ENCODE results near the gene AUTS2. TPM values are rescaled to one million over a fixed set of nuclear protein-coding genes. Genes with fewer than 3 reads are reported as not detected.

Gene AUTS2
- total RNA-seq, 1 experiment from 2014 or later = 256 TPM

GRCh38 chr7:70208236-70209063, 610.2 kb downstream of the AUTS2 start:
- Histone ChIP-seq H3K4ac (ENCODE audit: low read depth, low read length) (no peak overlapping the region), H3K56ac (ENCODE audit: insufficient read length, low read depth, low read length) (no peak overlapping the region), H3K23ac (ENCODE audit: insufficient read length, low read depth, low read length) (no peak overlapping the region), H3K27ac (ENCODE audit: insufficient read length, low read depth, low read length) (no peak overlapping the region), H3K4me2 (ENCODE audit: insufficient read depth, insufficient read length, low read length) (no peak overlapping the region), H3K4me1 (ENCODE audit: insufficient read depth, low read length) (no peaks in the 10 kb centered on the region), H2AK5ac (ENCODE audit: insufficient read length, low read length) (no peak overlapping the region), H2AFZ (ENCODE audit: low read length) (no peak overlapping the region), H4K8ac (replicated peaks; ENCODE audit: insufficient read length, low read depth, low read length) (no peak overlapping the region), H2BK20ac (ENCODE audit: low read depth, low read length, poor library complexity, severe bottlenecking) (no peak overlapping the region), H3K9ac (ENCODE audit: extremely low read depth, insufficient read length, low read length) (no peak overlapping the region), H4K5ac (ENCODE audit: insufficient read length, low read depth, low read length) (no peak overlapping the region), H3K14ac (ENCODE audit: insufficient read depth, low read length) (no peak overlapping the region), H3K79me2 (ENCODE audit: insufficient read depth, low read length) (no peaks in the 10 kb centered on the region), H2BK15ac (ENCODE audit: low read depth, low read length) (no peak overlapping the region), H3K9me3 (ENCODE audit: control insufficient read depth, low read depth, low read length) (no peaks in the 10 kb centered on the region), H3T11ph (ENCODE audit: low read length) (no peak overlapping the region), H2BK12ac (ENCODE audit: insufficient read length, low read depth, low read length) (no peak overlapping the region), H4K20me1 (ENCODE audit: control insufficient read depth, insufficient read depth, insufficient read length) (no peaks in the 10 kb centered on the region), H2BK5ac (ENCODE audit: insufficient read length, low read length) (no peak overlapping the region), H3K18ac (ENCODE audit: insufficient read length, low read depth, low read length) (no peak overlapping the region), H3K23me2 (ENCODE audit: insufficient read length, low read depth, low read length, poor library complexity, severe bottlenecking) (no peaks in the 10 kb centered on the region), H4K91ac (ENCODE audit: insufficient read length, low read depth, low read length) (no peak overlapping the region), H3K79me1 (ENCODE audit: insufficient read depth, low read depth, low read length, poor library complexity, severe bottlenecking) (no peaks in the 10 kb centered on the region), H3K27me3 (ENCODE audit: insufficient read depth, low read length) (no peaks in the 10 kb centered on the region), H2BK120ac (ENCODE audit: low read depth, low read length, poor library complexity, severe bottlenecking) (no peak overlapping the region)
- WGBS (ENCODE audit: extremely low coverage, insufficient read length, low lambda C conversion rate) = no CpG with 5 or more reads among the region's 5 CpGs
- Mint-ChIP-seq H3K4me1 (0 out of 4 replicates have a peak, but pooled peaks cover 0 to 4% of the 10 kb centered on the region in 2 experiments), H3K36me3 (ENCODE audit: insufficient read depth in 1 of 3, low read depth in 3 of 3) (no peaks in the 10 kb centered on the region), H3K27ac (no peak overlapping the region), H3K9me3 (no peaks in the 10 kb centered on the region), H3K27me3 (ENCODE audit: low read depth) (no peaks in the 10 kb centered on the region), H3K4me3 (no peak overlapping the region)
- no peak for TF ChIP-seq CTCF (conservative IDR thresholded peaks at IDR 0.05)
- DNase-seq = no peak

Data from H9 (cell line).